K562 (cell line): ENCODE results near the gene NOL8. TPM values are rescaled to one million over a fixed set of nuclear protein-coding genes. Genes with fewer than 3 reads are reported as not detected.

Experiments used
- ATAC-seq: fragments of 200-7000 bp; cut with Tn5 transposase; 3 replicates; pipeline ENCODE4 v1.9.1; 2020; ENCODE audit warnings: moderate library complexity
- BruUV-seq: library from RNA; stranded (reverse); fragments of 400-500 nt; replicated peaks from 2 replicates; lab custom pipeline; 2021; lab: Mats Ljungman, UMichigan
- CTCF ChIA-PET: fragments of 300-600 bp; formaldehyde crosslinking; extraction: SDS; loops from one replicate; lab custom pipeline; 2021; ENCODE audit warnings: low intra/inter-chr PET ratio; lab: Yijun Ruan, JAX
- POLR2A ChIA-PET: fragments of 300-600, 350-650 bp; sonication (Branson Sonifier 250); formaldehyde crosslinking; extraction: SDS; loops from one replicate; lab custom pipeline; 2021; ENCODE audit warnings: antibody characterized with exemption, inconsistent platforms; lab: Yijun Ruan, JAX
- DNase-seq, 4 experiments: peaks; one replicate each; pipeline versions ENCODE4 v3.0.0 to v3.0.0-alpha.2; 2011 to 2018; ENCODE audit warnings: low spot score in 3 of 4, mixed read lengths in 3 of 4; ENCODE audit errors: extremely low read depth in 1 of 4
- FAIRE-seq: peaks from 2 replicates; lab custom pipeline; 2011; peaks lifted over from hg19 to GRCh38; lab: Jason Lieb, UNC
- H2AFZ ChIP-seq: 2 replicates; pipeline ENCODE4 v1.6.0; 2011; ENCODE audit warnings: low read depth, low read length, control low read depth, inconsistent platforms
- H3K27ac ChIP-seq: fragments of 200-600 bp; 3 replicates; pipeline ENCODE4 v1.8.0; 2011; ENCODE audit warnings: low read depth, mild to moderate bottlenecking, control low read depth, inconsistent platforms, low read length, moderate library complexity, mixed read lengths; ENCODE audit errors: extremely low read depth
- H3K27me3 ChIP-seq, 2 experiments: fragments of 300-600 bp in 1 of 2; 2 replicates in 1 of 2; 3 replicates in 1 of 2; pipeline versions ENCODE4 v1.6.0 to v1.8.0; 2011; ENCODE audit warnings: inconsistent platforms in 2 of 2, low read length in 2 of 2, mild to moderate bottlenecking in 1 of 2, mixed read lengths in 1 of 2, moderate library complexity in 1 of 2; ENCODE audit not compliant: control insufficient read depth in 2 of 2, insufficient read depth in 2 of 2
- H3K36me3 ChIP-seq: fragments of 300-600 bp; 3 replicates; pipeline ENCODE4 v1.8.0; 2011; ENCODE audit warnings: mild to moderate bottlenecking, low read length, inconsistent platforms; ENCODE audit not compliant: control insufficient read depth, insufficient read depth
- H3K4me1 ChIP-seq, 2 experiments: fragments of 200-600 bp in 1 of 2; replicated peaks in 1 of 2; 2 replicates in 1 of 2; 3 replicates in 1 of 2; pipeline versions ENCODE4 v1.5.1 to v1.8.0; 2011; ENCODE audit warnings: inconsistent platforms in 2 of 2, low read length in 2 of 2, mild to moderate bottlenecking in 1 of 2, mixed read lengths in 1 of 2, moderate library complexity in 1 of 2; ENCODE audit not compliant: control insufficient read depth in 2 of 2, insufficient read depth in 2 of 2
- H3K4me2 ChIP-seq: 2 replicates; pipeline ENCODE4 v1.6.1; 2011; ENCODE audit warnings: low read length, control low read depth, inconsistent platforms, mixed read lengths; ENCODE audit not compliant: insufficient read depth
- H3K4me3 ChIP-seq: fragments of 200-600 bp; sonication (generic), shearing (Covaris generic); 2 replicates; pipeline ENCODE4 v1.5.1; 2016; ENCODE audit warnings: control low read depth, inconsistent platforms
- H3K79me2 ChIP-seq: fragments of 200-600 bp; 3 replicates; pipeline ENCODE4 v1.8.0; 2011; ENCODE audit warnings: low read length, inconsistent platforms; ENCODE audit not compliant: control insufficient read depth, insufficient read depth
- H3K9ac ChIP-seq, 2 experiments: 2 replicates each; pipeline versions ENCODE4 v1.6.0 to v1.6.1; 2011; ENCODE audit warnings: low read depth in 2 of 2, low read length in 2 of 2, control low read depth in 1 of 2, inconsistent platforms in 1 of 2, mild to moderate bottlenecking in 1 of 2, mixed read lengths in 1 of 2; ENCODE audit not compliant: insufficient read depth in 1 of 2
- H3K9me1 ChIP-seq: one replicate; pipeline ENCODE4 v1.6.0; 2011; ENCODE audit warnings: inconsistent platforms, mild to moderate bottlenecking, low read length, moderate library complexity; ENCODE audit not compliant: control insufficient read depth, insufficient read depth
- H3K9me3 ChIP-seq: replicated peaks from 2 replicates; pipeline ENCODE4 v1.5.1; 2011; ENCODE audit warnings: low read depth, low read length, inconsistent platforms; ENCODE audit not compliant: control insufficient read depth, insufficient read depth
- H4K20me1 ChIP-seq: replicated peaks from 2 replicates; pipeline ENCODE4 v1.6.1; 2011; ENCODE audit warnings: low read length, inconsistent platforms, mixed read lengths; ENCODE audit not compliant: control insufficient read depth, insufficient read depth
- HDAC8 ChIP-seq: fragments of 450-650 bp; IDR thresholded peaks from 2 replicates; pipeline ENCODE4 v1.6.1; 2016; ENCODE audit warnings: mild to moderate bottlenecking, missing genetic modification characterization, moderate library complexity, missing compliant biosample characterization
- LEF1 ChIP-seq: fragments of 450-650 bp; IDR thresholded peaks from 2 replicates; pipeline ENCODE4 v1.6.1; 2016; ENCODE audit warnings: mild to moderate bottlenecking
- NR4A1 ChIP-seq, 2 experiments: fragments of 250-450 bp in 1 of 2; fragments of 450-650 bp in 1 of 2; sonication (Bioruptor Pico) in 1 of 2; IDR thresholded peaks; 2 replicates each; pipeline versions ENCODE4 v1.4.0 to v1.6.1; 2016 to 2020; ENCODE audit warnings: mild to moderate bottlenecking in 2 of 2, missing compliant biosample characterization in 1 of 2, missing genetic modification characterization in 1 of 2, moderate library complexity in 1 of 2
- PHF8 ChIP-seq: fragments of 200-600 bp; sonication (generic); IDR thresholded peaks from 2 replicates; pipeline ENCODE4 v1.6.1; 2012; ENCODE audit warnings: mixed run types, mild to moderate bottlenecking, inconsistent platforms, low read length, moderate library complexity, borderline replicate concordance
- SAP30 ChIP-seq: fragments of 200-600 bp; sonication (generic); IDR thresholded peaks from 2 replicates; pipeline ENCODE4 v1.6.1; 2012; ENCODE audit warnings: borderline replicate concordance, low read depth, mild to moderate bottlenecking, moderate library complexity, low read length, control low read depth, inconsistent platforms; ENCODE audit not compliant: insufficient read depth, poor library complexity, severe bottlenecking
- ZFX ChIP-seq: sonication (generic); formaldehyde crosslinking; IDR thresholded peaks from 2 replicates; pipeline ENCODE4 v1.8.0; 2022; ENCODE audit warnings: mild to moderate bottlenecking, missing genetic modification reagents, moderate library complexity
- WGBS: fragments of 100-300 bp; shearing (Covaris generic); methylation state at CpG from one replicate; pipeline ENCODE4 v1.1.6; 2016; ENCODE audit warnings: low coverage, mixed read lengths; ENCODE audit not compliant: insufficient coverage; ENCODE audit errors: missing lambda C conversion rate; 5-methylcytosine and 5-hydroxymethylcytosine counted together
- in situ Hi-C: fragments of 300-500 bp; cut with MboI; formaldehyde crosslinking; loops from 4 replicates; pipeline ENCODE4 v1.15.0; 2018; ENCODE audit warnings: inconsistent platforms, mixed read lengths
- intact Hi-C: fragments of 100-400 bp; cut with micrococcal nuclease; formaldehyde crosslinking; loops from 2 replicates; pipeline ENCODE4 v1.14.2; 2022
- polyA plus RNA-seq, 8 experiments: library from polyadenylated mRNA; depleted of rRNA in 4 of 8; stranded (reverse) in 5 of 8; unstranded in 3 of 8; fragments of >200 nt; fragmentation: Nextera tagmentation in 2 of 8; fragmentation: Illumina TruSeq in 1 of 8; extraction: Ambion mirVana in 2 of 8; extraction: Trizol in 1 of 8; gene quantifications; 2 replicates each; pipeline versions ENCODE4 v1.2.1 to v1.2.3, GENCODE V29; 2011 to 2014; ENCODE audit warnings: inconsistent platforms in 1 of 8, missing spikeins in 1 of 8
- total RNA-seq, 7 experiments: library from RNA; depleted of rRNA in 6 of 7; stranded (reverse); fragments of >200 nt in 6 of 7; fragmentation: Illumina TruSeq in 2 of 7; extraction: Trizol in 2 of 7; gene quantifications; 2 replicates each; pipeline versions ENCODE4 v1.2.1 to v1.2.3, GENCODE V29; 2011 to 2021; ENCODE audit warnings: low replicate concordance in 1 of 7
- TF ChIP-seq, protein P1 (sequence below), 2 experiments: IDR thresholded peaks; 2 replicates each; pipeline ENCODE4 v1.6.1; 2011; ENCODE audit warnings: borderline replicate concordance in 1 of 2, control low read depth in 1 of 2, low read depth in 1 of 2, low read length in 1 of 2, mild to moderate bottlenecking in 1 of 2, mixed read lengths in 1 of 2, moderate library complexity in 1 of 2; ENCODE audit not compliant: insufficient read depth in 1 of 2, insufficient read length in 1 of 2, poor library complexity in 1 of 2, severe bottlenecking in 1 of 2; ENCODE audit errors: extremely low read depth in 1 of 2
- TF ChIP-seq, protein P2 (sequence below): sonication (generic); formaldehyde crosslinking; IDR thresholded peaks from 2 replicates; pipeline ENCODE4 v1.8.0; 2023; ENCODE audit warnings: missing genetic modification reagents, mild to moderate bottlenecking, borderline replicate concordance

The NOL8 gene
- total and polyA plus RNA-seq, 9 of the 15 experiments (the other 6 are each of a cell fraction or from before 2014, with no cell fraction given), result 51.3 to 91.5 (median 58.7) TPM

DNA sequence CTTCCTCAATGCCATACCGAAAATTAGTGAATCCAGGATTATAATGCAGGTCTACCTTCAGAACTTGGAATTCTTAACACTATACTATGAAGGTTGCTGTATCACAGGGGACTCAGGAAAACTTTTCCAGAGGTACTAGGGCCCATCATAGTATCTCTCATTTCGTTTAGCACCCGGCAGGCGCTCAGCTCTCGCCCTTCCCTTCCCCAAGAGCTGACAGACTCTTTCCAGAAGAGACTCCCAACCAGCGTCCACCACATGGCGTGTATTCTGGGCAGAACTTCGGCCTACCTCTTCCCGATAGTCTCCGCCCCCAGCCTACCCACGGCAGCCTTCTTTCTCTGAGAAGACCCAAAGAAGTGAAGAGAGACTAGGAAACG lies 271 bp downstream of the NOL8 start:
- ATAC-seq (peak; percentile 55), FAIRE-seq (no peak), DNase-seq (peak in 2 of 4 experiments; percentile 69 to 70)
- intact Hi-C loops (loop anchor here (2.0 to 5.0 kb wide), 3 partner anchors 32 to 188 kb away; partner anchors contain the start of gene IARS1), in situ Hi-C loops (loop anchor here (10.0 kb wide), 1 partner anchor 310 kb away; no protein-coding TSS in a partner anchor)
- Histone ChIP-seq H3K4me2 (peak overlapping the region; percentile 100), H3K9me3 (no peaks in the 10 kb centered on the region), H3K9me1 (no peaks in the 10 kb centered on the region), H3K36me3 (peaks cover 41% of the 10 kb centered on the region), H3K4me3 (peak overlapping the region; percentile 57), H3K27ac (peak overlapping the region; percentile 98), H3K9ac (peak overlapping the region; percentile 96 to 99), H3K79me2 (peaks cover 62% of the 10 kb centered on the region), H3K4me1 (peaks cover 5 to 16% of the 10 kb centered on the region in 2 experiments; a peak in 3 of 5 replicates), H3K27me3 (no peaks in the 10 kb centered on the region), H4K20me1 (no peaks in the 10 kb centered on the region), H2AFZ (peak overlapping the region; percentile 93)
- BruUV-seq, result TSS peak; percentile 73
- ChIA-PET POLR2A (interaction anchor here (0.6 to 2.4 kb wide), 9 partner anchors 8 to 296 kb away, joined by 3 to 12 read pairs (median 4); no protein-coding TSS in a partner anchor), CTCF (no interaction called here)
- WGBS, result 1% methylated on average over 11 of the region's 12 CpGs
- TF ChIP-seq HDAC8 (tag) (no peak), NR4A1 (CRISPR knock-in tag; IDR thresholded peaks at IDR 0.05) (0 out of 2 replicates have a peak, but pooled peaks have one; percentile 0), NR4A1 (tag; IDR thresholded peaks at IDR 0.05) (no peak), PHF8 (peak; percentile 90; the same call in 1 of the 2 replicates), SAP30 (peak; percentile 93), LEF1 (no peak), ZFX (CRISPR knock-in tag) (peak; percentile 64)
- TF ChIP-seq, protein P1, sequence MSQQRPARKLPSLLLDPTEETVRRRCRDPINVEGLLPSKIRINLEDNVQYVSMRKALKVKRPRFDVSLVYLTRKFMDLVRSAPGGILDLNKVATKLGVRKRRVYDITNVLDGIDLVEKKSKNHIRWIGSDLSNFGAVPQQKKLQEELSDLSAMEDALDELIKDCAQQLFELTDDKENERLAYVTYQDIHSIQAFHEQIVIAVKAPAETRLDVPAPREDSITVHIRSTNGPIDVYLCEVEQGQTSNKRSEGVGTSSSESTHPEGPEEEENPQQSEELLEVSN (IDR thresholded peaks at IDR 0.05; ENCODE audit: borderline replicate concordance in 1 of 2, extremely low read depth in 1 of 2, insufficient read depth in 1 of 2, insufficient read length in 1 of 2, low read depth in 1 of 2, low read length in 1 of 2, poor library complexity in 1 of 2, severe bottlenecking in 1 of 2), result peak in 1 of 2 experiments; percentile 7
- TF ChIP-seq, protein P2, sequence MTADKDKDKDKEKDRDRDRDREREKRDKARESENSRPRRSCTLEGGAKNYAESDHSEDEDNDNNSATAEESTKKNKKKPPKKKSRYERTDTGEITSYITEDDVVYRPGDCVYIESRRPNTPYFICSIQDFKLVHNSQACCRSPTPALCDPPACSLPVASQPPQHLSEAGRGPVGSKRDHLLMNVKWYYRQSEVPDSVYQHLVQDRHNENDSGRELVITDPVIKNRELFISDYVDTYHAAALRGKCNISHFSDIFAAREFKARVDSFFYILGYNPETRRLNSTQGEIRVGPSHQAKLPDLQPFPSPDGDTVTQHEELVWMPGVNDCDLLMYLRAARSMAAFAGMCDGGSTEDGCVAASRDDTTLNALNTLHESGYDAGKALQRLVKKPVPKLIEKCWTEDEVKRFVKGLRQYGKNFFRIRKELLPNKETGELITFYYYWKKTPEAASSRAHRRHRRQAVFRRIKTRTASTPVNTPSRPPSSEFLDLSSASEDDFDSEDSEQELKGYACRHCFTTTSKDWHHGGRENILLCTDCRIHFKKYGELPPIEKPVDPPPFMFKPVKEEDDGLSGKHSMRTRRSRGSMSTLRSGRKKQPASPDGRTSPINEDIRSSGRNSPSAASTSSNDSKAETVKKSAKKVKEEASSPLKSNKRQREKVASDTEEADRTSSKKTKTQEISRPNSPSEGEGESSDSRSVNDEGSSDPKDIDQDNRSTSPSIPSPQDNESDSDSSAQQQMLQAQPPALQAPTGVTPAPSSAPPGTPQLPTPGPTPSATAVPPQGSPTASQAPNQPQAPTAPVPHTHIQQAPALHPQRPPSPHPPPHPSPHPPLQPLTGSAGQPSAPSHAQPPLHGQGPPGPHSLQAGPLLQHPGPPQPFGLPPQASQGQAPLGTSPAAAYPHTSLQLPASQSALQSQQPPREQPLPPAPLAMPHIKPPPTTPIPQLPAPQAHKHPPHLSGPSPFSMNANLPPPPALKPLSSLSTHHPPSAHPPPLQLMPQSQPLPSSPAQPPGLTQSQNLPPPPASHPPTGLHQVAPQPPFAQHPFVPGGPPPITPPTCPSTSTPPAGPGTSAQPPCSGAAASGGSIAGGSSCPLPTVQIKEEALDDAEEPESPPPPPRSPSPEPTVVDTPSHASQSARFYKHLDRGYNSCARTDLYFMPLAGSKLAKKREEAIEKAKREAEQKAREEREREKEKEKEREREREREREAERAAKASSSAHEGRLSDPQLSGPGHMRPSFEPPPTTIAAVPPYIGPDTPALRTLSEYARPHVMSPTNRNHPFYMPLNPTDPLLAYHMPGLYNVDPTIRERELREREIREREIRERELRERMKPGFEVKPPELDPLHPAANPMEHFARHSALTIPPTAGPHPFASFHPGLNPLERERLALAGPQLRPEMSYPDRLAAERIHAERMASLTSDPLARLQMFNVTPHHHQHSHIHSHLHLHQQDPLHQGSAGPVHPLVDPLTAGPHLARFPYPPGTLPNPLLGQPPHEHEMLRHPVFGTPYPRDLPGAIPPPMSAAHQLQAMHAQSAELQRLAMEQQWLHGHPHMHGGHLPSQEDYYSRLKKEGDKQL (CRISPR knock-in tag), result no peak
